Upper lobe of left lung (tissue), 6 donors: ENCODE results near the gene VAT1L. TPM values are rescaled to one million over a fixed set of nuclear protein-coding genes. Genes with fewer than 3 reads are reported as not detected.

Source experiments
- ATAC-seq, 2 donors: fragments of 200-7000 bp; cut with Tn5 transposase; one replicate each; pipeline ENCODE4 v1.9.1; 2022; ENCODE audit warnings: mild to moderate bottlenecking in 2 of 2, moderate library complexity in 2 of 2; ENCODE audit not compliant: low FRiP score in 2 of 2
- DNase-seq, 2 donors: peaks; one replicate each; pipeline ENCODE4 v3.0.0-alpha.2; 2019 to 2020
- H3K27ac ChIP-seq, 4 donors: fragments of 200-600 bp; sonication (generic); one replicate each; pipeline ENCODE4 v1.5.1; 2016 to 2019
- H3K27me3 ChIP-seq, 4 donors: fragments of 200-600 bp; sonication (generic); one replicate each; pipeline ENCODE4 v1.5.1; 2017 to 2019
- H3K36me3 ChIP-seq, 4 donors: fragments of 200-600 bp; sonication (generic); one replicate each; pipeline ENCODE4 v1.5.1; 2016 to 2019
- H3K4me1 ChIP-seq, 4 donors: fragments of 200-600 bp; sonication (generic); one replicate each; pipeline ENCODE4 v1.5.1; 2018 to 2019
- H3K4me3 ChIP-seq, 4 donors: fragments of 200-600 bp; sonication (generic); one replicate each; pipeline ENCODE4 v1.5.1; 2017 to 2019; ENCODE audit warnings: mild to moderate bottlenecking in 2 of 4, moderate library complexity in 1 of 4
- H3K9me3 ChIP-seq, 4 donors: fragments of 200-600 bp; sonication (generic); one replicate each; pipeline ENCODE4 v1.5.1; 2018 to 2019
- CTCF ChIP-seq, 6 experiments: fragments of 450-650 bp in 4 of 6; fragments of 200-600 bp in 2 of 6; sonication (generic) in 2 of 6; IDR thresholded peaks; one replicate each; pipeline ENCODE4 v1.5.1; 2016 to 2019; ENCODE audit warnings: antibody characterized with exemption in 6 of 6
- EP300 ChIP-seq, 4 donors: sonication (generic); formaldehyde crosslinking; IDR thresholded peaks; one replicate each; pipeline ENCODE4 v1.5.1; 2017; ENCODE audit warnings: antibody characterized with exemption in 4 of 4, control low read depth in 2 of 4
- POLR2A ChIP-seq, 4 donors: fragments of 450-650 bp; IDR thresholded peaks; one replicate each; pipeline ENCODE4 v1.5.1; 2016 to 2017; ENCODE audit warnings: antibody characterized with exemption in 4 of 4, mild to moderate bottlenecking in 2 of 4
- POLR2AphosphoS5 ChIP-seq, 2 donors: sonication (generic); formaldehyde crosslinking; IDR thresholded peaks; one replicate each; pipeline ENCODE4 v1.5.1; 2017; ENCODE audit warnings: antibody characterized with exemption in 2 of 2
- WGBS, 2 donors: methylation state at CpG; one replicate each; pipeline ENCODE4 v1.1.5; 2017 to 2018; 5-methylcytosine and 5-hydroxymethylcytosine counted together
- total RNA-seq, 6 donors: library from RNA; depleted of rRNA in 4 of 6; stranded (reverse); fragments of >200 nt in 4 of 6; gene quantifications; one replicate each; pipeline versions ENCODE4 v1.1.0 to v1.2.1, GENCODE V29; 2016 to 2021
- donor health status: DM: no; HTN: no; CAD: no; lungs with moderate emphysema.
- donor health status: DM: no; HTN: yes; CAD: no; lungs with severe emphysema.

The VAT1L gene
- total RNA-seq, 6 donors from 2014 or later = under 0.01 to 0.59 (median 0.27) TPM; not detected in 2

- no peak for TF ChIP-seq POLR2AphosphoS5 (IDR thresholded peaks at IDR 0.05)
- no peak for TF ChIP-seq POLR2A (IDR thresholded peaks at IDR 0.05)
- no peak for TF ChIP-seq EP300 (IDR thresholded peaks at IDR 0.05)
- no peak for TF ChIP-seq CTCF (IDR thresholded peaks at IDR 0.05)
- no peaks in the 10 kb centered on the region for H3K36me3 ChIP-seq
- WGBS, 2 donors = 53 to 58% methylated on average over 12 to 13 of the region's 13 CpGs
- no peaks in the 10 kb centered on the region for H3K9me3 ChIP-seq
- H3K27ac ChIP-seq = no peak overlapping the region
- H3K27me3 ChIP-seq = no peaks in the 10 kb centered on the region
- H3K4me1 ChIP-seq = peaks cover 0 to 7% (median 3%) of the 10 kb centered on the region in 4 donors
- H3K4me3 ChIP-seq = no peak overlapping the region
- DNase-seq = no peak
- ATAC-seq = no peak
Measured at GRCh38 chr16:77869997-77870813, 81.8 kb downstream of the VAT1L start.

GRCh38 chr16:77871932-77872331 lies 83.6 kb downstream of the VAT1L start:
- Histone ChIP-seq H3K36me3 (no peaks in the 10 kb centered on the region), H3K4me3 (no peak overlapping the region), H3K27ac (no peak overlapping the region), H3K9me3 (no peaks in the 10 kb centered on the region), H3K4me1 (peaks cover 0 to 7% (median 3%) of the 10 kb centered on the region in 4 donors), H3K27me3 (no peaks in the 10 kb centered on the region)
- no peak for TF ChIP-seq POLR2AphosphoS5 (IDR thresholded peaks at IDR 0.05)
- TF ChIP-seq POLR2A (IDR thresholded peaks at IDR 0.05) = no peak
- no peak for TF ChIP-seq EP300 (IDR thresholded peaks at IDR 0.05)
- TF ChIP-seq CTCF (IDR thresholded peaks at IDR 0.05) = no peak
- ATAC-seq (no peak), DNase-seq (no peak)
- whole genome bisulfite sequencing, 2 donors = 100% methylated on average over 1 of the region's 1 CpG

- DNase-seq (no peak), ATAC-seq (no peak)
- TF ChIP-seq POLR2AphosphoS5 (IDR thresholded peaks at IDR 0.05) = no peak
- no peak for TF ChIP-seq POLR2A (IDR thresholded peaks at IDR 0.05)
- TF ChIP-seq CTCF (IDR thresholded peaks at IDR 0.05) = no peak
- no peak for TF ChIP-seq EP300 (IDR thresholded peaks at IDR 0.05)
- no peak overlapping the region for H3K4me3 ChIP-seq
- no peaks in the 10 kb centered on the region for H3K9me3 ChIP-seq
- 77 to 85% methylated on average over 3 of the region's 3 CpGs for WGBS, 2 donors
- no peaks in the 10 kb centered on the region for H3K27me3 ChIP-seq
- peaks cover 0 to 7% (median 3%) of the 10 kb centered on the region in 4 donors for H3K4me1 ChIP-seq
- H3K27ac ChIP-seq = no peak overlapping the region
- no peaks in the 10 kb centered on the region for H3K36me3 ChIP-seq
Measured at GRCh38 chr16:77873066-77873465, 84.7 kb downstream of the VAT1L start.

GRCh38 chr16:77874347-77874746 lies 86.0 kb downstream of the VAT1L start:
- no peak for ATAC-seq
- TF ChIP-seq CTCF (IDR thresholded peaks at IDR 0.05) = no peak
- no peak for TF ChIP-seq EP300 (IDR thresholded peaks at IDR 0.05)
- no peak for TF ChIP-seq POLR2A (IDR thresholded peaks at IDR 0.05)

GRCh38 chr16:77876776-77877175 lies 88.4 kb downstream of the VAT1L start:
- H3K36me3 ChIP-seq = no peaks in the 10 kb centered on the region
- WGBS, 2 donors = 76 to 88% methylated on average over 2 of the region's 2 CpGs
- no peaks in the 10 kb centered on the region for H3K27me3 ChIP-seq
- no peak overlapping the region for H3K27ac ChIP-seq
- TF ChIP-seq POLR2AphosphoS5 (IDR thresholded peaks at IDR 0.05) (no peak), EP300 (IDR thresholded peaks at IDR 0.05) (no peak), POLR2A (IDR thresholded peaks at IDR 0.05) (no peak), CTCF (IDR thresholded peaks at IDR 0.05) (no peak)
- DNase-seq (no peak), ATAC-seq (no peak)
- H3K4me3 ChIP-seq = no peak overlapping the region
- H3K4me1 ChIP-seq = no peaks in the 10 kb centered on the region
- no peaks in the 10 kb centered on the region for H3K9me3 ChIP-seq

More at GRCh38 chr16:77874347-77874746, 86.0 kb downstream of the VAT1L start:
- Histone ChIP-seq H3K4me1 (peaks cover 0 to 7% (median 3%) of the 10 kb centered on the region in 4 donors), H3K36me3 (no peaks in the 10 kb centered on the region), H3K27me3 (no peaks in the 10 kb centered on the region), H3K4me3 (no peak overlapping the region), H3K9me3 (no peaks in the 10 kb centered on the region), H3K27ac (no peak overlapping the region)
- whole genome bisulfite sequencing, 2 donors = 76 to 100% methylated on average over 1 of the region's 1 CpG
- no peak for DNase-seq
